ENCODE results near the gene LRRTM2.

LRRTM2 gene

DNA sequence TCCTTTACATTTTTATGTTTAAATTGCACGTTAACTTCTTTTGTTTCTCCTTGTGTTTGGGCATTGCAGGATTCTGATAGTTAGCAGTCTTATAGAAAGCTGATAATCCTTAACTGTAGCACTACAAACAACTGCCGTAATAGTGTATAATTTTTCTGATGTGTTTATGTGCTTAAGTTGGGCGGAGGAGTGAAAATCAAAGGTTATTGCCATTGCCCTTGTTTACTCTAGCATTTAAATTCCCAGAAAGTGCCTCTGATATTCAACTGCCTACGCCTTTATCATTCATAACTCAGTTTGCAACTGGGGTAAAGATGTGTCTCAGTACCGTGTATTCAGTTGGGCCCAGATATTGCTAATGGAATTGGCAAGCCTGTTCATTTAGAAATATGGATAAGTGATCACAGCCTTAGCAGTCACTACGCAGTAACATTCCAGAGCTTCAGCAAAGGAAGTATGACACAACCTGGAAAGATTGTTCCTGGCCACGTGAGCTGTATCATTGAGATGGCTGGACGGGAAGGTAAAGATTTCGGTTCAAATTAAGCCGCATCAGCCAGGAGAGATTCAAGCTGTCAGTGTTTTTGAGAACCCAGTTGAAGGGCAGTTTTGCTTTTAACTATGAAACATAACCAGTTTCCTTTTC is 28.1 kb upstream of the LRRTM2 start:
- no peak overlapping the region for H3K27ac ChIP-seq (replicated peaks; ENCODE audit: low read length)
- H3K79me1 ChIP-seq (ENCODE audit: low read depth, low read length), result no peaks in the 10 kb centered on the region

DNA sequence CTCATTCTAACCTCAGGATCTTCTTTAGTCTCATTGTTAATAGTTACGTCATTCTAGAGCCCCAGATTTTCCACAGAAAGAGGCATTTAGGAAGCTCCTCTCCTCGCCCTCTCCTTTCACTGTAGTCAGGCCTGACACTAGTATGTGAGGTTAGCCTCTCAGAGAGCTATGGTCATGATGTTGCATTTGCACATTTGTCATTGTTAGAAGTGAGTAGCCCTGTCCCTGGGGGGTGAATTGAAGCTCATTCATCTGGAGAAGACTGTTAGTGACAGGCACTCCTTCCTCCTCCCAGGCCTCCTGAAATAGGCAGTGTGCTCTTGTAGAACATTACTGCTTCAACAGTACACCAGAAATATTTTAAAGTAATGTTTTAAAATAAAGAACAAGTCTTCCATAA is 26.6 kb upstream of the LRRTM2 start:
- Histone ChIP-seq H3K23ac (ENCODE audit: low read depth, low read length, poor library complexity) (no peak overlapping the region), H3K18ac (ENCODE audit: low read length) (no peak overlapping the region), H2BK12ac (ENCODE audit: low read length) (no peak overlapping the region), H3K9me3 (replicated peaks in 1 of 2; ENCODE audit: control insufficient read depth in 2 of 2, insufficient read depth in 1 of 2, low read depth in 1 of 2, low read length in 2 of 2) (peaks cover 0 to 6% of the 10 kb centered on the region in 2 donors), H3K4me1 (ENCODE audit: control insufficient read depth in 2 of 2, insufficient read depth in 1 of 2, low read depth in 1 of 2, low read length in 2 of 2) (peaks cover 4 to 5% of the 10 kb centered on the region in 2 donors), H2AK5ac (ENCODE audit: low read depth, low read length) (no peak overlapping the region), H3K4me3 (ENCODE audit: low read length in 2 of 2) (no peak overlapping the region), H3K27me3 (ENCODE audit: control insufficient read depth in 3 of 3, insufficient read depth in 3 of 3, low read depth in 1 of 3, low read length in 3 of 3) (no peaks in the 10 kb centered on the region), H2BK15ac (ENCODE audit: low read length) (no peak overlapping the region), H2AFZ (ENCODE audit: low read length) (no peak overlapping the region), H3K4me2 (ENCODE audit: insufficient read depth, low read length, poor library complexity, severe bottlenecking) (no peak overlapping the region), H2BK120ac (ENCODE audit: low read depth, low read length) (no peak overlapping the region), H3K27ac (replicated peaks; ENCODE audit: low read length) (no peak overlapping the region), H2BK5ac (ENCODE audit: low read length) (no peak overlapping the region), H3K36me3 (replicated peaks in 1 of 2; ENCODE audit: control insufficient read depth in 2 of 2, insufficient read depth in 2 of 2, low read length in 2 of 2) (peaks cover 7 to 76% of the 10 kb centered on the region in 2 donors), H4K8ac (ENCODE audit: low read depth, low read length) (no peak overlapping the region), H3K79me1 (ENCODE audit: low read depth, low read length) (no peaks in the 10 kb centered on the region), H3K4ac (ENCODE audit: low read length) (no peak overlapping the region), H3K14ac (ENCODE audit: low read length) (no peak overlapping the region), H3K9ac (ENCODE audit: low read depth, low read length, poor library complexity) (no peak overlapping the region), H4K91ac (ENCODE audit: low read depth, low read length, poor library complexity) (no peak overlapping the region)
- no CpG with 5 or more reads among the region's 2 CpGs for WGBS, 2 donors (ENCODE audit: extremely low coverage in 2 of 2, insufficient read length in 2 of 2, insufficient replicate concordance in 1 of 2)
- DNase-seq (ENCODE audit: low spot score), result no peak

More for the DNA sequence above, 28.1 kb upstream of the LRRTM2 start:
- no peak overlapping the region for H3K18ac ChIP-seq (ENCODE audit: low read length)
- no peak overlapping the region for H3K9ac ChIP-seq (ENCODE audit: low read depth, low read length, poor library complexity)
- no peak overlapping the region for H2AFZ ChIP-seq (ENCODE audit: low read length)
- H3K23ac ChIP-seq (ENCODE audit: low read depth, low read length, poor library complexity), result no peak overlapping the region
- no peak for DNase-seq (ENCODE audit: low spot score)
- no peak overlapping the region for H3K4me2 ChIP-seq (ENCODE audit: insufficient read depth, low read length, poor library complexity, severe bottlenecking)
- peaks cover 0 to 4% of the 10 kb centered on the region in 2 donors for H3K9me3 ChIP-seq (replicated peaks in 1 of 2; ENCODE audit: control insufficient read depth in 2 of 2, insufficient read depth in 1 of 2, low read depth in 1 of 2, low read length in 2 of 2)
- no peak overlapping the region for H3K4ac ChIP-seq (ENCODE audit: low read length)
- no peak overlapping the region for H2BK12ac ChIP-seq (ENCODE audit: low read length)
- peaks cover 4 to 5% of the 10 kb centered on the region in 2 donors for H3K4me1 ChIP-seq (ENCODE audit: control insufficient read depth in 2 of 2, insufficient read depth in 1 of 2, low read depth in 1 of 2, low read length in 2 of 2)
- H3K27me3 ChIP-seq (ENCODE audit: control insufficient read depth in 3 of 3, insufficient read depth in 3 of 3, low read depth in 1 of 3, low read length in 3 of 3), result no peaks in the 10 kb centered on the region
- no peak overlapping the region for H4K91ac ChIP-seq (ENCODE audit: low read depth, low read length, poor library complexity)
- no peak overlapping the region for H3K4me3 ChIP-seq (ENCODE audit: low read length in 2 of 2)
- H2BK5ac ChIP-seq (ENCODE audit: low read length), result no peak overlapping the region
- WGBS, 2 donors (ENCODE audit: extremely low coverage in 2 of 2, insufficient read length in 2 of 2, insufficient replicate concordance in 1 of 2), result no CpG with 5 or more reads among the region's 10 CpGs
- peaks cover 9 to 81% of the 10 kb centered on the region in 2 donors for H3K36me3 ChIP-seq (replicated peaks in 1 of 2; ENCODE audit: control insufficient read depth in 2 of 2, insufficient read depth in 2 of 2, low read length in 2 of 2)
- no peak overlapping the region for H2BK15ac ChIP-seq (ENCODE audit: low read length)
- no peak overlapping the region for H3K14ac ChIP-seq (ENCODE audit: low read length)
- H4K8ac ChIP-seq (ENCODE audit: low read depth, low read length), result no peak overlapping the region
- no peak overlapping the region for H2AK5ac ChIP-seq (ENCODE audit: low read depth, low read length)
- H2BK120ac ChIP-seq (ENCODE audit: low read depth, low read length), result no peak overlapping the region

DNA sequence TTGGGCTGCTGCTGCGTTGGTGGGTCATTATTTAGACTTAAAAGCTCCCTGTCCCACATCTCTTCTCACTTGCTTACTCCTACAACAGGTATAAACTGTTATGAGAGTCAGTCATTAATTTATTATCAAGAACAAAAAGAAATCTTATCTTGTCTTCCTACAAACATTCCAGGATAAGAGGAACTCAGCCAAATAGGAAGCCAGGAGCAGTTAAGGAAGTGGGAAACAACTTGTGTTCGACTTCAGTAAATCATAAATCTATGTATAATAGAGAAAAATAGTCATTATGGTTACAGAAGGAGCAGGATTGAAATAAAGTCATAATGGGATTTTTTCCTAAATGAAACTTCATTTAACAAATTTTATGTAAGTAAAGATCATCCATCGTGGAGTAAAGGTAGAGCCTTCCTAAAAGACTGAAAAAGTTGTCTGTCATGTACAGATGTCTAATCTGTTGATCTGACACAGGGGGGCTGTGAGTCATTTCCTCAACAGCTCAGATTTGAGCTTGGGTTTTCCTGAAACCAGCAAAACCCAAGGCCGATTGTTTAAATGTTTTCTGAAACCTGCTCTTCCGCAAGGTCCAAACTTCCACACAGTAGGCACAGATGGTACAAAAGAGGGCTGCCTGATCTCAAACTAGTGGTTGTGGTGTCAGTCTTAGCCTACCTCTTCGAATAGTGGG is 25.3 kb upstream of the LRRTM2 start:
- no CpG with 5 or more reads among the region's 6 CpGs for WGBS, 2 donors (ENCODE audit: extremely low coverage in 2 of 2, insufficient read length in 2 of 2, insufficient replicate concordance in 1 of 2)
- Histone ChIP-seq H2BK12ac (ENCODE audit: low read length) (no peak overlapping the region), H3K4me2 (ENCODE audit: insufficient read depth, low read length, poor library complexity, severe bottlenecking) (no peak overlapping the region), H4K8ac (ENCODE audit: low read depth, low read length) (no peak overlapping the region), H3K4me3 (ENCODE audit: low read length in 2 of 2) (no peak overlapping the region), H3K36me3 (replicated peaks in 1 of 2; ENCODE audit: control insufficient read depth in 2 of 2, insufficient read depth in 2 of 2, low read length in 2 of 2) (peaks cover 8 to 73% of the 10 kb centered on the region in 2 donors), H2BK15ac (ENCODE audit: low read length) (no peak overlapping the region), H4K91ac (ENCODE audit: low read depth, low read length, poor library complexity) (no peak overlapping the region), H2BK5ac (ENCODE audit: low read length) (no peak overlapping the region), H3K4me1 (ENCODE audit: control insufficient read depth in 2 of 2, insufficient read depth in 1 of 2, low read depth in 1 of 2, low read length in 2 of 2) (peaks cover 4 to 5% of the 10 kb centered on the region in 2 donors), H3K14ac (ENCODE audit: low read length) (no peak overlapping the region), H3K27ac (replicated peaks; ENCODE audit: low read length) (no peak overlapping the region), H3K27me3 (ENCODE audit: control insufficient read depth in 3 of 3, insufficient read depth in 3 of 3, low read depth in 1 of 3, low read length in 3 of 3) (no peaks in the 10 kb centered on the region), H3K18ac (ENCODE audit: low read length) (no peak overlapping the region), H3K9ac (ENCODE audit: low read depth, low read length, poor library complexity) (no peak overlapping the region), H3K79me1 (ENCODE audit: low read depth, low read length) (no peaks in the 10 kb centered on the region), H3K23ac (ENCODE audit: low read depth, low read length, poor library complexity) (no peak overlapping the region), H2AFZ (ENCODE audit: low read length) (no peak overlapping the region), H2BK120ac (ENCODE audit: low read depth, low read length) (no peak overlapping the region), H2AK5ac (ENCODE audit: low read depth, low read length) (no peak overlapping the region), H3K9me3 (replicated peaks in 1 of 2; ENCODE audit: control insufficient read depth in 2 of 2, insufficient read depth in 1 of 2, low read depth in 1 of 2, low read length in 2 of 2) (peaks cover 0 to 6% of the 10 kb centered on the region in 2 donors), H3K4ac (ENCODE audit: low read length) (no peak overlapping the region)
- DNase-seq (ENCODE audit: low spot score), result no peak

GRCh38 chr5:138898742-138899141 is 23.6 kb upstream of the LRRTM2 start:
- Histone ChIP-seq H3K4ac (ENCODE audit: low read length) (no peak overlapping the region), H3K4me2 (ENCODE audit: insufficient read depth, low read length, poor library complexity, severe bottlenecking) (no peak overlapping the region), H2BK12ac (ENCODE audit: low read length) (no peak overlapping the region), H3K36me3 (replicated peaks in 1 of 2; ENCODE audit: control insufficient read depth in 2 of 2, insufficient read depth in 2 of 2, low read length in 2 of 2) (peaks cover 2 to 71% of the 10 kb centered on the region in 2 donors), H2BK5ac (ENCODE audit: low read length) (no peak overlapping the region), H2BK15ac (ENCODE audit: low read length) (no peak overlapping the region), H3K27me3 (ENCODE audit: control insufficient read depth in 3 of 3, insufficient read depth in 3 of 3, low read depth in 1 of 3, low read length in 3 of 3) (no peaks in the 10 kb centered on the region), H2AFZ (ENCODE audit: low read length) (no peak overlapping the region), H3K14ac (ENCODE audit: low read length) (no peak overlapping the region), H3K9ac (ENCODE audit: low read depth, low read length, poor library complexity) (no peak overlapping the region), H2AK5ac (ENCODE audit: low read depth, low read length) (no peak overlapping the region), H3K4me3 (ENCODE audit: low read length in 2 of 2) (no peak overlapping the region), H3K23ac (ENCODE audit: low read depth, low read length, poor library complexity) (no peak overlapping the region), H4K91ac (ENCODE audit: low read depth, low read length, poor library complexity) (no peak overlapping the region), H3K27ac (replicated peaks; ENCODE audit: low read length) (no peak overlapping the region), H3K4me1 (ENCODE audit: control insufficient read depth in 2 of 2, insufficient read depth in 1 of 2, low read depth in 1 of 2, low read length in 2 of 2) (peaks cover 4 to 5% of the 10 kb centered on the region in 2 donors), H3K79me1 (ENCODE audit: low read depth, low read length) (no peaks in the 10 kb centered on the region), H3K9me3 (replicated peaks in 1 of 2; ENCODE audit: control insufficient read depth in 2 of 2, insufficient read depth in 1 of 2, low read depth in 1 of 2, low read length in 2 of 2) (peaks cover 0 to 6% of the 10 kb centered on the region in 2 donors), H3K18ac (ENCODE audit: low read length) (no peak overlapping the region), H4K8ac (ENCODE audit: low read depth, low read length) (no peak overlapping the region), H2BK120ac (ENCODE audit: low read depth, low read length) (no peak overlapping the region)
- WGBS, 2 donors (ENCODE audit: extremely low coverage in 2 of 2, insufficient read length in 2 of 2, insufficient replicate concordance in 1 of 2), result no CpG with 5 or more reads among the region's 2 CpGs
- DNase-seq (ENCODE audit: low spot score), result no peak

All from neuronal stem cell (in vitro differentiated cells).